Neural progenitor cell (in vitro differentiated cells): ENCODE measurements around the gene THSD4.

Experiments
- EZH2 ChIP-seq: fragments of 200-600 bp; sonication (generic); IDR thresholded peaks from 2 replicates; pipeline ENCODE4 v1.6.1; 2017; ENCODE audit warnings: antibody characterized with exemption, mild to moderate bottlenecking, moderate library complexity
- TF ChIP-seq, protein P1 (sequence below): fragments of 200-600 bp; sonication (generic); IDR thresholded peaks from 2 replicates; pipeline ENCODE4 v1.5.1; 2017; ENCODE audit warnings: antibody characterized with exemption, mild to moderate bottlenecking

DNA sequence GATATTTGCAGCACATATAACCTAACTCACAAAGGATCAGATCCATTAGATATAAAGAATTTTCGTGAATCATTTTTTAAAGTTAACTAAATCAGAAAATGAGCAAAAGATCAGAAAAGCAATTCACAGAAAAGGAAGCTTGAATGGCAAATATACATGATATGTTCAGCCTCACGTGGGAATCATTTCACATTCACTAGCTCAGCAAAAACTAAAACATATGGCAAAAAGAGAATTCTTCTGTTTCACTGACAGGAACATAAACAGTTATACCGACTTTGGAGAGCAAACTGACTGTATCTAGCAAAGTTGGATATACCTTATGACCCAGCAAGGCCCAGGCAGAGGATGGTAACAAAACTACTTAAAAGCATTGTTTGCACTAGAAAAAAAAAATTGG is 661.0 kb downstream of the THSD4 start:
- no peak for TF ChIP-seq EZH2
- TF ChIP-seq, protein P1, sequence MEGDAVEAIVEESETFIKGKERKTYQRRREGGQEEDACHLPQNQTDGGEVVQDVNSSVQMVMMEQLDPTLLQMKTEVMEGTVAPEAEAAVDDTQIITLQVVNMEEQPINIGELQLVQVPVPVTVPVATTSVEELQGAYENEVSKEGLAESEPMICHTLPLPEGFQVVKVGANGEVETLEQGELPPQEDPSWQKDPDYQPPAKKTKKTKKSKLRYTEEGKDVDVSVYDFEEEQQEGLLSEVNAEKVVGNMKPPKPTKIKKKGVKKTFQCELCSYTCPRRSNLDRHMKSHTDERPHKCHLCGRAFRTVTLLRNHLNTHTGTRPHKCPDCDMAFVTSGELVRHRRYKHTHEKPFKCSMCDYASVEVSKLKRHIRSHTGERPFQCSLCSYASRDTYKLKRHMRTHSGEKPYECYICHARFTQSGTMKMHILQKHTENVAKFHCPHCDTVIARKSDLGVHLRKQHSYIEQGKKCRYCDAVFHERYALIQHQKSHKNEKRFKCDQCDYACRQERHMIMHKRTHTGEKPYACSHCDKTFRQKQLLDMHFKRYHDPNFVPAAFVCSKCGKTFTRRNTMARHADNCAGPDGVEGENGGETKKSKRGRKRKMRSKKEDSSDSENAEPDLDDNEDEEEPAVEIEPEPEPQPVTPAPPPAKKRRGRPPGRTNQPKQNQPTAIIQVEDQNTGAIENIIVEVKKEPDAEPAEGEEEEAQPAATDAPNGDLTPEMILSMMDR = no peak
